GM20000 (cell line): ENCODE results near the gene NRGN.
A peak's percentile ranks its signal among the peaks of the same experiment; 100 is the strongest.

ENCODE experiments used
- DNase-seq: peaks from one replicate; pipeline ENCODE4 v3.0.0; 2012; ENCODE audit warnings: low spot score
- TF ChIP-seq, protein P1 (sequence below): IDR thresholded peaks from 2 replicates; pipeline ENCODE4 v1.5.1; 2012; ENCODE audit warnings: mild to moderate bottlenecking, control low read depth; ENCODE audit errors: extremely low read depth, missing control alignments

NRGN gene

DNA sequence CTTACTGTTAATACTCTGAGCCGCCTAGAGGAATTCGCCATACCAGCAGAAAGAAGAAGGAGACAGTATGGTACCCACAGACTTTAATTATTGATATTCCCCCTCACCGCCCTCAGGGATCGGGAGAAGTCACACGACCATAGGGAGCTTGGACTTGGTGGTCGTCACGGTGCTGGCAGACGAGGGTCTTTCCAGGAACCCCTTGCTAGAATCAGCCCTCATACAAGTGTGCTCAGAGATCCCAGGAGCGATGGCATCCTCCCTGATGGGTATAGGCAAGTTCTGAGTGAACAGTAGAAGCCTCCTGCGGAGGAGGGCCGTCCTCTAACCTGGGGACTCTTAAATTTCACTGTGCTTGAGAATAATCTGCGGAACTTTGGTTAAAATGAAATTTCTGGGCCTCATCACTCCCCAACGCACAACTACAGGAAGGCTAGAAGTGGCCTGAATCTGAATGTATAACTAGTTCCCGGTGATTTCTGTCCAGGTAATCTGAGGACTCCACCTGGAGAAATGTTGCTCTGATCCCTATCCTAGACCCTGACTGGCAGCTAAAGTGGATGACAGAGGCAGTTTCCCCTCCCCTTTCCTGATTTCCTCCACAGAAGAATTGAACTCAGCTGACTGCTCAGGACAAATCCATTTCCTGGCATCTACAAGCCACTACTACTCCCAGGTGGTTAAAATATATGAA lies 7.8 kb downstream of the NRGN start:
- TF ChIP-seq, protein P1, sequence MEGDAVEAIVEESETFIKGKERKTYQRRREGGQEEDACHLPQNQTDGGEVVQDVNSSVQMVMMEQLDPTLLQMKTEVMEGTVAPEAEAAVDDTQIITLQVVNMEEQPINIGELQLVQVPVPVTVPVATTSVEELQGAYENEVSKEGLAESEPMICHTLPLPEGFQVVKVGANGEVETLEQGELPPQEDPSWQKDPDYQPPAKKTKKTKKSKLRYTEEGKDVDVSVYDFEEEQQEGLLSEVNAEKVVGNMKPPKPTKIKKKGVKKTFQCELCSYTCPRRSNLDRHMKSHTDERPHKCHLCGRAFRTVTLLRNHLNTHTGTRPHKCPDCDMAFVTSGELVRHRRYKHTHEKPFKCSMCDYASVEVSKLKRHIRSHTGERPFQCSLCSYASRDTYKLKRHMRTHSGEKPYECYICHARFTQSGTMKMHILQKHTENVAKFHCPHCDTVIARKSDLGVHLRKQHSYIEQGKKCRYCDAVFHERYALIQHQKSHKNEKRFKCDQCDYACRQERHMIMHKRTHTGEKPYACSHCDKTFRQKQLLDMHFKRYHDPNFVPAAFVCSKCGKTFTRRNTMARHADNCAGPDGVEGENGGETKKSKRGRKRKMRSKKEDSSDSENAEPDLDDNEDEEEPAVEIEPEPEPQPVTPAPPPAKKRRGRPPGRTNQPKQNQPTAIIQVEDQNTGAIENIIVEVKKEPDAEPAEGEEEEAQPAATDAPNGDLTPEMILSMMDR: no peak
- peak; percentile 18 for DNase-seq

DNA sequence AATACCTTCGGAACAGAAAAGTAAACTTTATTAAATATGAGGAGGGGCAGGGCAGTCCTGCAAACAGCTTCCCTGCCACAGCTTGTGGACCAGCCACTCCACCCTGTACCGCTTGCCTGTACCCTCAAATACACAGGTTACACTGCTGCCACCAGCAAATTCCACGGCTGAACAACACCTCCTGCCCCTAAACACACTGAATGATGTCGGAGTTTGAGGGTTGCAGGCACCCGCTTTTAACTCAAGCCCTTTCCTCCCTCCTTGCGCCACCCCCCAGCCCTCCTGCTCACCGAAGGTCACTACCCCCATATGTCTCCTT lies 8.3 kb downstream of the NRGN start:
- TF ChIP-seq, protein P1: no peak
- peak; percentile 19 for DNase-seq

- peak; percentile 19 for DNase-seq
- TF ChIP-seq, protein P1: no peak
Observed at GRCh38 chr11:124748481-124749343, 9.0 kb downstream of the NRGN start.

- TF ChIP-seq, protein P1: no peak
- no peak for DNase-seq
Observed at GRCh38 chr11:124749912-124750311, 10.2 kb downstream of the NRGN start.

DNA sequence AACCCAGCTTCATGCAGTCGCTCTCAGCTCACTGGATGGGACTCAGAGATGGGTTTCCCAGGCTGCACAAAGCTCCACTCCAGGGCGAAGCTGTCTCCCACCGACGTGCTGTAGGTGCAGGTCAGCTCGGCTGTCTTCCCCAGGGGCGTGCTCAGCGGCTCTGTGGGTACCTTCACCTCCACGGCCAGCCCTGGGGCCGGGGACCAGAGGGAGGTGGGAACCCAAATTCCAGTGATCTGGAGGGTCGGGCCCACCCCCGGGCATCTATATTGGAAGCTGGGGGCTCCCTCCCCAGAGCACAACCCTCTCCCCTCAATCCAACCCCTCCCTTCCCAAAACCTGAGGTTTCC lies 11.6 kb downstream of the NRGN start:
- DNase-seq: no peak
- TF ChIP-seq, protein P1: no peak

DNA sequence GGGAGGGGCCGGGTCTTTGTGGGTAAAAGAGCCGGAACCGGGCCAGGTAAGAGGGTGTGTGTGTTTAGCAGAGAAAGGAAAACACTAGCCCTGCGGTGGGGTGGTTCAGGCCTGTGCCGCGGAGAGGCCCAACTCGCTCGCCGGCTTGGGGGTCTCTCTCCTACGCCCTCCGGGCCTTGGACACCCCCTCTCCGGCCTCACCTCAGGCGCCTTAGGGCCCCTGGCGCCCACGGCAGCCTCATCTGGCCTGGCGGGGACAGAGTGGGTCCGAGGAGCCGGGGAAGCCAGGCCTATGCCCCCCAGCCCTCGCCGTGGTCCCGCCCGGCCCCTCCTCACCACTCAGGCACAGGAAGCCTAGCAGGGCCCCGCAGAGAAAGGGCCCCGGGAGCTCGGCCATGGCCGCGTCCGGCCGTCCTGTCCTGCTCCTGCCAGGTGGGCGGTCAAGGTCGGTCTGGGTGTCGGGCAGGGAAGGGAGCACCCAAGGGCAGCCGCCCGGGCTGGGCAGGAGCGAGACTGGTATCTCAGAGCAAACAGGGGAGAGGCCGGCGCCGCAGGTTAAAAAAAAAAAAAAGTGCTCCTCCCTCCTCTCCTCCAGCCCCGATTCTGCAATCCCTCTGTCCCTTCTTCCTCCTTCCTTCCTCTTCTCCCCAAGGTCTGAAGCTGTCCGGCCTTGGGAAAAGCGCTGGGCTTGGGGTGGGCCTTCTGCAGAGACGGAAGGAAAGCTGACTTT lies 12.2 kb downstream of the NRGN start, which contains the start of gene VSIG2:
TSS of gene VSIG2 (minus strand) at position 515 of the 730 bp plus-strand sequence. CDS start at position 397, 118 bp downstream.
- no peak for DNase-seq
- TF ChIP-seq, protein P1: no peak
